Measurements from ENCODE around the gene IRF2.

Gene IRF2

GRCh38 chr4:184474263-184475095 is at the start of gene IRF2:
TSS of gene IRF2 (minus strand) at chr4:184474550. CDS start at chr4:184429064, 45,486 bp downstream.
- TF ChIP-seq ZFX (IDR thresholded peaks at IDR 0.05; ENCODE audit: borderline replicate concordance) = no peak
- TF ChIP-seq CTCF (IDR thresholded peaks at IDR 0.05) = no peak
- H3K27ac ChIP-seq = peak within 1 kb of the TSS; percentile 78

DNA sequence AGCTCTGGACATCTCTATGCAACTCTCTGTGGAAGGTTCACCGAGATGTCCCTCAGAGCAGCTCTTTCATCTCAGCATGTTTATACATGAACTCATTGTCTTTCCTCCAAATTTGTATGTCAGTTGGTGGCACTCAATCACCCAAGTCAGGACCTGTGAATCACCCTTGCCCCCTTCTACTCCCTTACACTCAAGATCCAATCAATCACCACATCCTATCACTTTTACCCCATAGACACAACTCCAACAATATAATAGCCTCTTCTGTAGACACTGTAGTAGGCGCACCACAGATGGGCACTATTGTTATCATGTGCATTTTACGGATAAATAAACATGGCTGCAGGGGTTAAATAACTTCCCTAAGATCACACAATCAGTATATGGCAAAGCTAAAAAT is 41.3 kb upstream of the IRF2 start:
- no peak overlapping the region for H3K27ac ChIP-seq
- TF ChIP-seq CTCF (IDR thresholded peaks at IDR 0.05) (no peak), ZFX (IDR thresholded peaks at IDR 0.05; ENCODE audit: borderline replicate concordance) (no peak)

DNA sequence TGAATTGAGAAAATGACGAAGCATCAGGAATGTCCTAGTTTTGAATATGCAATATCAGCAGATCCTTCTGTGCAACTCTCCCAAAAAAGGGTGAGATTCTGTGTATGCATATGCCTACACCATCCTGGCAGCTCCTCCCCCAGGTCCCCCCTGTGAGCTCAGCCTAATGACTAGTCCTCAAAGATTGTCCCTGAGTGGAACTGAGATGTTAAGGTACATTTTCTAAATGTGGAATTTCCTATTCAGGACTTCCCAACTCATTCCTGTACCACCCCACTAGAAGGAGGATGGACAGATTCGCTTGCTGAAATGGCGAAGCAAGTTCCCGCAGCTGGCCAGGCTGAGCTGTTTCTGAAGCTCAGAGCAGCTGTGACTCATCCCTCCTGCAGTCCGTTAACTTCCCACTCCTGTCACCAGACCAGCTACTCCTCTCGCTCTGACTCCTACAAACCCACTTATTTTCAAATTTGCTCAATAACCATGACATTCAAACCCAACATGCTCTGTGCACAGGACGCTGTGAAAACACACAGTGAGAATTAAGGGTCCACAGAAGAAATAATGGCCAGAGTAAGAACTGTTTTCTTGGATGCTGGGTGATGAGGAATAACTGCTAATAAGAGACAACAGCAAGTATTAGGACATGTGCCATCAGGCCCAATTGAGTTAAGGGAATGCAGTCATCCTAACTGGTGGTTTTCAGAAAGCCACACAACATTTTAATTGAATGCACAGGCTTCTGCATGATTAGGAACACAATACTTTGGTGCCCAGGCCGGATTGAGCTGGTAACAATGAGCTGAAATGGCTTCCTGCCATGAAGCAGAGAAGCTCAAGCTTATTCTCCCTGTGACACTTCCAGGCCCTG is 40.0 kb upstream of the IRF2 start:
- TF ChIP-seq ZFX (IDR thresholded peaks at IDR 0.05; ENCODE audit: borderline replicate concordance) = no peak
- no peak for TF ChIP-seq CTCF (IDR thresholded peaks at IDR 0.05)
- H3K27ac ChIP-seq = no peak overlapping the region

DNA sequence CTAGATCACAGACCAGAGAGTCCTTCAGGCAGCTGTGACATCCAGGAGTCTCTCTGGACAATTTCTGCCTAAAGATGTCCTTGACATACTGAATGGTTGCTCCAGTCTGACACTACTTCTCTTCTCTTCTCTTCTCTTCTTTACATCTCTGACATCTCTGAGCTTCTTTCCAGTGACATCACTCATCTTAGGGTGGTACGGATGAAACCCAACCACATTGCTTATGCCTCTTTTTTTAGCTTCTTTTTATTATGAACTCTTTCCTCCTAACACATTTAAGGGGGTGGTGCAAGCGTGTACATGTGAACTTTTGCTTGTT is 39.4 kb upstream of the IRF2 start:
- no peak overlapping the region for H3K27ac ChIP-seq
- TF ChIP-seq ZFX (IDR thresholded peaks at IDR 0.05; ENCODE audit: borderline replicate concordance) (no peak), CTCF (IDR thresholded peaks at IDR 0.05) (no peak)

DNA sequence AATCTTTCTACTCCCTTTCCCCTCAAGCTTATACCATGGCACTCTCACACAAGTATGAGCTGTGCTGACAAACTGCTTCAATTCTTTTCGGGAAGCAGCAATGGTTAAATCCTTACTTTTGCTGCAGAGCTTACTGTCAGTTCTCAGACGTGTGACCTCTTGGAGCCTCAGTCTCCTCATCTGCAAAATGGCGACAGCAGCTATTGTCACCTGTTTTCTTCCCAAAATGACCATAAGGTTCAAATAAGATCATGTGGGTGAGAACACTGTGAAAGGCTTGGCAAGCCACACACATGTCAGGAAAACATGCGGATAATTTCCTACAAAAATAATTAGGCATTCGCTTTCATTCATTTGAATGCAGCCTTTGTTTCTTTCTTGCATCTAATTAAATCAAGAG is 36.8 kb upstream of the IRF2 start:
- no peak overlapping the region for H3K27ac ChIP-seq
- TF ChIP-seq CTCF (IDR thresholded peaks at IDR 0.05) (no peak), ZFX (IDR thresholded peaks at IDR 0.05; ENCODE audit: borderline replicate concordance) (no peak)

DNA sequence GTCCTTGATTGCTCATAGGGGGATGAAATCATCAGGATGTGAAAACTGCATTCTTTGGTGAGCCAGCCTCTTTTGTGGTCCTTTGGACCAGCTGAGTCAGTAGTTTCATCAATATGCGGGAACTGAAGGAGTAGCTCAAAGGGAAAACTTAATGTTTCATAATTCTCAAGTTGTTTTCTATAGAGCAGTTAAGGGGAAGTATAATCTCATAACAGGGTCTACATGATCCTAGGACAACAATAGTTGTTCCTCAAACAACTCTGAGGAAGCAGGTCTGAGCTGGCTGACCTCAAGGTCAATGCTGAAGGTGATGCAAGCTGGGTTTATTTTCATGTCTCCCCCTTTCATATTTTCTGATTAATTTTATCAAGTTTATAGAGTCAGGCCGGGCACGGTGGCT is 36.1 kb upstream of the IRF2 start:
- H3K27ac ChIP-seq = no peak overlapping the region
- TF ChIP-seq ZFX (IDR thresholded peaks at IDR 0.05; ENCODE audit: borderline replicate concordance) (no peak), CTCF (IDR thresholded peaks at IDR 0.05) (no peak)

All from 22Rv1 (cell line).